GM12864 (cell line): ENCODE results near the gene PSAPL1.

Experiments used
- DNase-seq: peaks from one replicate; pipeline ENCODE4 v3.0.0-alpha.2; 2011; ENCODE audit warnings: low read depth
- H3K4me3 ChIP-seq: 2 replicates; pipeline ENCODE4 v1.5.1; 2011; ENCODE audit warnings: mild to moderate bottlenecking, low read depth, low read length, control low read depth
- CTCF ChIP-seq: IDR thresholded peaks from 2 replicates; pipeline ENCODE4 v1.5.1; 2011; ENCODE audit warnings: low read depth, mild to moderate bottlenecking, moderate library complexity, low read length, control low read depth, inconsistent platforms; ENCODE audit errors: missing control alignments

Gene PSAPL1

GRCh38 chr4:7397206-7398103 is 37.3 kb downstream of the PSAPL1 start:
- DNase-seq, result no peak
- no peak for TF ChIP-seq CTCF
- H3K4me3 ChIP-seq, result no peak overlapping the region

- DNase-seq, result no peak
- no peak for TF ChIP-seq CTCF
- H3K4me3 ChIP-seq, result no peak overlapping the region
Measured at GRCh38 chr4:7396186-7396910, 38.4 kb downstream of the PSAPL1 start.

- no peak for TF ChIP-seq CTCF
- no peak overlapping the region for H3K4me3 ChIP-seq
- no peak for DNase-seq
Measured at GRCh38 chr4:7395645-7396044, 39.1 kb downstream of the PSAPL1 start.

- no peak for TF ChIP-seq CTCF
- H3K4me3 ChIP-seq, result no peak overlapping the region
- no peak for DNase-seq
Measured at GRCh38 chr4:7394681-7395451, 39.9 kb downstream of the PSAPL1 start.

GRCh38 chr4:7393601-7394575 is 40.8 kb downstream of the PSAPL1 start:
- H3K4me3 ChIP-seq, result no peak overlapping the region
- no peak for DNase-seq
- TF ChIP-seq CTCF, result no peak
